ENCODE measurements around the gene FER1L5.
A peak's percentile ranks its signal among the peaks of the same experiment; 100 is the strongest.
"Not testable (repeated sequence)": the region's sequence is repeated elsewhere in the genome, so short reads cannot be mapped to it uniquely, and the experiment has no call there.

The FER1L5 gene

GRCh38 chr2:96633641-96634040 lies 8.9 kb upstream of the FER1L5 start:
- DNase-seq (ENCODE audit: extremely low read depth in 1 of 2, low read depth in 1 of 2), result no peak

- no peak for DNase-seq (ENCODE audit: extremely low read depth in 1 of 2, low read depth in 1 of 2)
These were observed 5.9 kb upstream of the FER1L5 start for GRCh38 chr2:96636551-96637171.

- DNase-seq (ENCODE audit: extremely low read depth in 1 of 2, low read depth in 1 of 2), result peak; percentile 38 to 62
These were observed 5.0 kb upstream of the FER1L5 start for GRCh38 chr2:96637385-96638143.

- DNase-seq (ENCODE audit: extremely low read depth in 1 of 2, low read depth in 1 of 2), result peak; percentile 62 to 80
These were observed 4.1 kb upstream of the FER1L5 start, which contains the start of gene KANSL3 for GRCh38 chr2:96638144-96639121. KANSL3 (minus strand) TSS chr2:96638312; CDS start chr2:96637135, 1,177 bp downstream.

DNA sequence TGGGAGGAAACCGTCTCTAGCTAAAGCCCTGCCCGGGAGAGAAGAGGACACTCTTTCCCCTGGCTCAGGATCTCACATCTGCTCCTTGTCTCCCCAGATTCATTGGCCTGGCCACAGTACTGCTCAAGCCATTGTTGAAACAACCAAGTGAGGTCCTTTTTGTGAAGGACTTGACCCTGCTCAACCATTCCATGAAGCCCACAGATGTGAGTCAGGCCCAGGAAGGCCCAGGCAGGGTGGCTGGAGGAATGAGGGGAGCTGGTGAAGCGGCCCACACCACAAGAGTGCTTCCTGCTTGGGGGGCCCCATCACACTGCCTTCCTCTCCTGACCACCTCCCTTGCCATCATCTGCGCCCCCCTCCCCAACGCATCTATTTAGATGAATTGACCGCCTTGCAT lies 5.1 kb downstream of the FER1L5 start:
- DNase-seq (ENCODE audit: extremely low read depth in 1 of 2, low read depth in 1 of 2), result no peak

DNA sequence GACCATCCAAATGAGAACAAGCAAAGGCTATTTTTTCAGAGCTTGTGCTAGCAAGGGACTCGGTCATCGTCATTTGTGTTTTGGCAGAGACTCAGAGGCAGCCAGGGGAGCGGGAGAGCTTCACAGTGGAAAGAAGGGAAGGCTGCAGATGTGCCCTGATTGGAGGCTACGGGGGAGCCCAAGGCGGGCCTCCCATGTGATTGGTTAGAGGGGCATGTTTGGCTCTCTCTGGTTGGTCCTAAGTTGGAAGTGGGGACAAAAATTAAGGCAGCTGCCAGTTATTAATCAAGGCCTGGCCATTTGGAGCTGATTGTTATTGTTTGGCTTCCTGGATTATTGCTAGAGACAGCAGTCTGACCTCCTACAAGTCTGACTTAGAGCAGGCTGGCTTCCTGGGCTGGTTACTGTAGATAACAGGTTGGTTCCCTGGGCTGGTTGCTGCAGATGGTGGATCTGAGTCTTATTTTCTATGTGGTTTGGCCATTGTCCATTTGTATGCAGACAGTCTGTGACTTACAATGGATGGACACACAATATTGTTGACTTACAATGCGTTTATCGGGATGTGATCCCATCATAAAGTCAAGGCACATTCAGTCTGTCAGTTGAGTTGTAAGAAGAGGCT lies 5.9 kb downstream of the FER1L5 start:
- DNase-seq (ENCODE audit: extremely low read depth in 1 of 2, low read depth in 1 of 2), result no peak

DNA sequence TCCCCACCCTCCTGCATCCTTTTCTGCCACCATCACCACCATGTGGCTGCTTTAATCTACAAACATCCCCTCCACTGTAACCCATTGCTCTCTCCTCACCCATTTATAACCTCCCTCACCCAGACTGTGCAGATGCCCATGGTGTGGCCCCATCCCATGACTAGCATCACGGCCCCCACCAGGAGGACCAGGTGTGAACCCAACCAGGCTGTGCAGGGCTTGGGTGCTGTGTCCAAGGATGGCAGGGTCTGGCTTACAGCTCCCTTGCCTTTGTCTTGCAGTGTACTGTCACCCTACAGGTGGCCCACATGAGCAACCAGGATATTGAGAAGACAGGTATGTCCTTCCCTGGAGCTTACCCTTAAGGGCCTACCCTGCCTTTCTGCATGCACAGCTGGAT lies 6.8 kb downstream of the FER1L5 start:
- no peak for DNase-seq (ENCODE audit: extremely low read depth in 1 of 2, low read depth in 1 of 2)

DNA sequence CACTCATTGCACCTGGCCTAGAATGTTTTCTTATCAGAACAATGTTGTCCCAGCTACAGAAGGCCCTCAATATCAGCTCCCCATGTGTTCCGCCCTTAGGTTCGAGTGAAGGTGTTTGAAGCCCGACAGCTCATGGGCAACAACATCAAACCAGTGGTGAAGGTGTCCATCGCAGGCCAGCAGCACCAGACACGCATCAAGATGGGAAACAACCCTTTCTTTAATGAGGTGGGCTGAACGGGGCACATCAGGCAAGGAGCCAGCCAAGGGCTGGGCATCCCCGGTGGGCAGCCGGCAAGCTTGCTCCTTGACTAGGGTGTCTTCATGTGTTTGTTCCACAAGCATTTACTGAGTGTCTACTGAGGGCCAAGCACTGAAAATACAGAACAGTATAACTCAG lies 9.2 kb downstream of the FER1L5 start:
- no peak for DNase-seq (ENCODE audit: extremely low read depth in 1 of 2, low read depth in 1 of 2)

- not testable (repeated sequence) for DNase-seq (ENCODE audit: extremely low read depth in 1 of 2, low read depth in 1 of 2)
These were observed 12.2 kb downstream of the FER1L5 start for GRCh38 chr2:96654791-96655190.

DNA sequence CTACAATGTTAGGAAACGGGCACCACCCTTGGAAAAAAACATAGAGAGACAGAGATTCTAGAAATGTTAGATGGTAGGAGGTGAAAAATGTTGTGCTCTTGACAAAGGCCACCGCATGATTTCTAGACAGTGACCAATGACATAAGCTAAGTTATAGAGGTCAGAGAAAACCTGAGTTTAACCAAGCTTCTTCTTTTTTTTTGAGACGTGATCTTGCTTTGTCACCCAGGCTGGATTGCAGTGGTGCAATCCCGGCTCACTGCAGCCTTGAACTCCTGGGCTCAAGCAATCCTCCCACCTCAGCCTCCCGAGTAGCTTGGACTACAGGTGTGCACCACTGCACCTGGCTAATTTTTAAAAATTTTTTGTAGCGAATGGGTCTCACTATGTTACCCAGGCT lies 13.0 kb downstream of the FER1L5 start:
- no peak for DNase-seq (ENCODE audit: extremely low read depth in 1 of 2, low read depth in 1 of 2)

GRCh38 chr2:96656540-96656939 lies 14.0 kb downstream of the FER1L5 start:
- no peak for DNase-seq (ENCODE audit: extremely low read depth in 1 of 2, low read depth in 1 of 2)

- no peak for DNase-seq (ENCODE audit: extremely low read depth in 1 of 2, low read depth in 1 of 2)
These were observed 18.8 kb downstream of the FER1L5 start for GRCh38 chr2:96661324-96661723.

GRCh38 chr2:96662360-96662759 lies 19.8 kb downstream of the FER1L5 start:
- DNase-seq (ENCODE audit: extremely low read depth in 1 of 2, low read depth in 1 of 2), result no peak

DNA sequence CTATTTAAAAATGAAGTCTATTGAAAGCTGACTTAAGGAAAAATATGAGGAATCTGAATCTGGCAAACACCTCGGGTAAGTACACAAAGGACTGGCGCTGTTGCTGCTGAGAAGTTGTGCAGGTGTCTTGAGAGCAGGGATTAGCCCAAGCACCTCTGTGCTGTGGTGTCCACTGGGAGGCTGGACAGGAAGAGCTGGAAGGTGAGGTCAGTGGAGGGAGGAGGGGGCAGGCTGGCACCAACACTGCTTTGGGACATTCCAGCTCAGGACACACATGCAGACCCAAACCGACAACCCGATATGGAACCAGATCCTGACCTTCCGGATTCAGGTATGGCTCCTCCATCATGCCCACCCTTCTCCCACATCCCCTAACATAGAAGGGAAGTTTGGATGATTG lies 20.6 kb downstream of the FER1L5 start:
- no peak for DNase-seq (ENCODE audit: extremely low read depth in 1 of 2, low read depth in 1 of 2)

GRCh38 chr2:96663829-96664228 lies 21.3 kb downstream of the FER1L5 start:
- DNase-seq (ENCODE audit: extremely low read depth in 1 of 2, low read depth in 1 of 2), result no peak

DNA sequence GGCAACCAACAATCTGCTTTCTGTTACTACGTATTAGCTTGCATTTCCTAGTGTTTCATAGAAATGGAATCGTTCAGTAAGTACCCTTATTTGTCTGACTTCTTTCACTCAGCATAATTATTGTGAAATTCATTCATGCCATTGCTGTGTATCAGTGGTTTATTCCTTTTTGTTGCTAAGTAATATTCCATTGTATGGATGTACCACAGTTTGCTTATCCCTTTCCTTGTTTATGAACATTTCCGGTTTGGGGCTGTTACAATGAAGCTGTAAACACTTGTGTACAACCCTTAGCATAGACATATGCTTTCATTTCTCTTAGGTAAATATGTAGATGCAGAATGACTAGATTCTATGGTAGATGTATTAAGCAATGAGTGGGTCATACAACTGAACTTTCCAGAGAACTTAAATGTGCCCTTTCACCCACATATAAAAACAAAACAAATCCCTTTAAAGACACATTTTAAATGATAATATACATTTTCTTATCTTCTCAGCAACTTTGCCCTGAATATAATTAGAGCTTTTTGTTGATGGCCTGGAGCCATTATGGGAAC lies 21.9 kb downstream of the FER1L5 start:
- DNase-seq (ENCODE audit: extremely low read depth in 1 of 2, low read depth in 1 of 2), result no peak

- no peak for DNase-seq (ENCODE audit: extremely low read depth in 1 of 2, low read depth in 1 of 2)
These were observed 22.6 kb downstream of the FER1L5 start for GRCh38 chr2:96665083-96665569.

- DNase-seq (ENCODE audit: extremely low read depth in 1 of 2, low read depth in 1 of 2), result not testable (repeated sequence)
These were observed 23.2 kb downstream of the FER1L5 start for GRCh38 chr2:96665717-96666116.

DNA sequence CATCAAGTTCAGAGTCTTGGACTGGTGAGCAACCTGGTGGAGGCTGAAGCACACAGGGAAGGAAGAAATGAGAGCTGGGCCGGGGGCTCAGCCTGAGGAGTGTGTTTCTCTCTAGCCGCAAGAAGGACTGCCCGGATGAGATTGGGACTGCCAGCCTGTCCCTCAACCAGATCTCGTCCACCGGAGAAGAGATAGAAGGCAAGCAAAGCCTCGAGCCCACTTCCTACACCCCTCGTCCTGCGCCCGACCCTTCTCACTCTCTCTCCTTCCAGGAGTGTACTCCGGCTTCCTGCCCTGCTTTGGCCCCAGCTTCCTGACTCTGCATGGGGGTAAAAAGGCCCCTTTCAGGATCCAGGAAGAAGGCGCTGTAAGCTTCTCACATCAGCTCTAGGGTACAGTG lies 26.2 kb downstream of the FER1L5 start:
- no peak for DNase-seq (ENCODE audit: extremely low read depth in 1 of 2, low read depth in 1 of 2)

DNA sequence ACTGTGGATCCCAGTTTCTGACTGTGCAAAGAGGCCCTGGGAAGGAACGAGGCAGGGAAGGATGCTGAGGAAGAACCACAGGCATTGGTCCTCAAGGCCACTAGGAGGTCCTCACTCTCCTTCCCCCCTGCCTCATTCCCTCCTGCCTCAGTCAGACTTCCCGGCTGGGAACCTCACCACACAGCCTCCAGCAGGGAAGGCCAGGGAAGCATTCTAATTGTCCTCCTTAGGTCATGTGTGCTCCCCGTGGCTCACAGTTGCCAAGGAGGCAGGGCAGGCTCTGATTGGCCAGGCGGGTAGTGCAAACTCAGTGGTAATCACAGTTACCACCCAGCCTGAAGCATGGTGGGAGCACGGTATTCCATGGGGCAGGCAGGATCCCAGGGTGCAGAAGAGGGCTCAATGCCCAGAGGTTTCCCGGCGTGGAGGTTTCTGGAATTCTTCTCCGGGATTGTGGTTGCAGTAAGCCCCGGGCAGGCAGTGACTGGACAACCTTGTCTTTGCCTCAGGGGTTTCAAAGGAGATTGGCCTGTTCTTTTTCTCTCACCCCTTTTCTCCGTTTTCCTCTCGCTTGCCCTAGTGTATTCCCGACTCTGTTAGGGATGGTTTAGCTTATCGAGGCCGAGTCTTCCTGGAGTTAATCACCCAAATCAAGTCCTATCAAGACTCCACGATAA lies 27.1 kb downstream of the FER1L5 start:
- no peak for DNase-seq (ENCODE audit: extremely low read depth in 1 of 2, low read depth in 1 of 2)
